ENCODE results near the gene TRIM4.
"Not testable (repeated sequence)": the region's sequence is repeated elsewhere in the genome, so short reads cannot be mapped to it uniquely, and the experiment has no call there.

GRCh38 chr7:99935009-99935408 lies 15.7 kb upstream of the TRIM4 start:
- TF ChIP-seq CTCF, POLR2A (IDR thresholded peaks at IDR 0.05): not testable (repeated sequence)

Measured in body of pancreas (tissue), 4 donors.